Measurements from ENCODE around the gene XPA.

DNA sequence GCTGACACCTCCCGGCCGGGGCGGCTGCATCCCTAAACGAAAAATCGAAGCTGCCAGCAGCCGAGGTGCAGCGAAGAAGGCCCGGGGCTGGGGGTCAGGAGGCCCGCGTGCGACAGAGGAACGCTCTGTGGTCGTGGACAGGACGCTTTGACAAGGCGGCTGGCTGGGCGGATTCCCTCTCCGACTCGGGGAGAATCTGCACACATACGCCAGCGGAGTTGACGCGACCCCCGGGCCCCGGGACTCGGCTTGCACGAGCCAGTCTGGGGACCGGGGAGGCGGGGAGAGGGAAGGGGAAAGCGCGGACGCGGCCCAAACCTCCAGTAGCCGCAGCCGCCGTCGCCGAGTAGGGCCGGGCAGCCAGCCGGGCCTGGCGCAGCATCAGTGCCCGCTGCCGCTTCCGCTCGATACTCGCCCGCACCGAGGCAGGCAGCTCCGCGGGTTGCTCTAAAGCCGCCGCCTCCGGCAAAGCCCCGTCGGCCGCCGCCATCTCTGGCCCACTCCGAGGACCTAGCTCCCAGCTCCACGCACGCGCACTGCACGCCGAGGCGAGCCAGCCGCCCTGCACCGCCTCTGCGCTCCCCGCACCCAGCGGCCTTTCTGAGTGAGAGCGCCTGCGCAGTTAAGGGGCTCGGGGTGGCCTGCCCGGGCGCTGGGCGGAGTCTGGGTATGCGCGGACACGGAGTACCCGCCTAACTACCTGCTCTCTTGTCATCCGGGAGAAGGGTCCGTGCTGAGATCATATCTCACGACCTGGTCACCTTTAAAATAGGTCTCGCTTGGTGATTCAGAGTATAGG, at the start of gene XPA:
- TF ChIP-seq, protein P1, sequence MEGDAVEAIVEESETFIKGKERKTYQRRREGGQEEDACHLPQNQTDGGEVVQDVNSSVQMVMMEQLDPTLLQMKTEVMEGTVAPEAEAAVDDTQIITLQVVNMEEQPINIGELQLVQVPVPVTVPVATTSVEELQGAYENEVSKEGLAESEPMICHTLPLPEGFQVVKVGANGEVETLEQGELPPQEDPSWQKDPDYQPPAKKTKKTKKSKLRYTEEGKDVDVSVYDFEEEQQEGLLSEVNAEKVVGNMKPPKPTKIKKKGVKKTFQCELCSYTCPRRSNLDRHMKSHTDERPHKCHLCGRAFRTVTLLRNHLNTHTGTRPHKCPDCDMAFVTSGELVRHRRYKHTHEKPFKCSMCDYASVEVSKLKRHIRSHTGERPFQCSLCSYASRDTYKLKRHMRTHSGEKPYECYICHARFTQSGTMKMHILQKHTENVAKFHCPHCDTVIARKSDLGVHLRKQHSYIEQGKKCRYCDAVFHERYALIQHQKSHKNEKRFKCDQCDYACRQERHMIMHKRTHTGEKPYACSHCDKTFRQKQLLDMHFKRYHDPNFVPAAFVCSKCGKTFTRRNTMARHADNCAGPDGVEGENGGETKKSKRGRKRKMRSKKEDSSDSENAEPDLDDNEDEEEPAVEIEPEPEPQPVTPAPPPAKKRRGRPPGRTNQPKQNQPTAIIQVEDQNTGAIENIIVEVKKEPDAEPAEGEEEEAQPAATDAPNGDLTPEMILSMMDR (conservative IDR thresholded peaks at IDR 0.05; ENCODE audit: low read length): no peak
- no peak for TF ChIP-seq EZH2phosphoT487 (IDR thresholded peaks at IDR 0.05; ENCODE audit: borderline replicate concordance)

Measured in Loucy (cell line).